Stimulated activated CD4-positive, alpha-beta T cell treated with anti-CD3 and anti-CD28 coated beads, Interleukin-15, amount 100 ng/mL, for 1 hour (primary cell): ENCODE data around the gene SERP1.
"Not testable (repeated sequence)": the region's sequence is repeated elsewhere in the genome, so short reads cannot be mapped to it uniquely, and the experiment has no call there.

Experiments
- DNase-seq, 2 donors: peaks; one replicate each; pipeline ENCODE4 v3.0.0-alpha.2; 2020; ENCODE audit warnings: low read depth in 1 of 2, low spot score in 1 of 2

Gene SERP1

GRCh38 chr3:150540297-150540696 is 6.0 kb downstream of the SERP1 start:
- no peak for DNase-seq

DNA sequence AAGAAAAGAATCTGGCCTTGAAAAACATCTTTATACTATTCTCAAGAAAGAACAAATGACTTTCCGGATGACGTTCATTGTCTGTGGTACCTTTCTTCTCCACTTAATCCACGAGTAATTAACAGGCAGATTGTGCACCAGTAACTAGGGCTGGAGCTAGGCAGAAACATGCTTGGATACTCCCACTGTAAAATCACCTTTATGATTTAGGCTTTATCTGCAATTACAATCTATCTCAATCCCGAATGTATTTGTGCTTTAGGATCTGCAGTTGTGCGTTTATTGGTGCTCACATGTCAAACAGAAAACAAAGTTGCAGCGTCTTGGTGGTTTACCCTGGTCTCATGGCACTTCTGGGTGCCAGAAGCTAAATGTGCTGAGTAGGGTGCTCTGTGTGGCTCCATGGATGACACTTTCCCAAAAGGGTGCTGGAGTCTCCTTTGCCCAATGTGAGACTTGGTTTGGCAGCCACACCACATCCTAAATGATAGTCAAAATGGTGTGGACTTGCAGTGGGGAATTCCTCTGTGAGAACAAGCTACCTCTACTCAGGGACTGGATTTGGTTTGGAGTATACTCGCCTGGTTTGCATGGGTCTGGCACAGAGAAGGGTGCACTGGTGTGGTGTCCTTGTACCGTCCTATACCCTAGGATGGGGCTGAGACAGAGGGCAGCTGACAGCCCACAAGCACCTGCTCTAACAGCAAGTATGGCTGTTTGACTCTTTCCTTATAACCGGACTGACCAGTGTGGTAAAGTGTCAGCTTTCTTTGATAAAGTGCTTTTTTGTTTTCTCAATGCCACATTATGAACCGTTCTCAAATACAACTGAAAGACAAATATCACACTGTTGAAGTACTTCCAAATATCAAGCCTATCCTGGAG is 7.7 kb downstream of the SERP1 start:
- no peak for DNase-seq

GRCh38 chr3:150535204-150535603 is 11.1 kb downstream of the SERP1 start:
- no peak for DNase-seq

DNA sequence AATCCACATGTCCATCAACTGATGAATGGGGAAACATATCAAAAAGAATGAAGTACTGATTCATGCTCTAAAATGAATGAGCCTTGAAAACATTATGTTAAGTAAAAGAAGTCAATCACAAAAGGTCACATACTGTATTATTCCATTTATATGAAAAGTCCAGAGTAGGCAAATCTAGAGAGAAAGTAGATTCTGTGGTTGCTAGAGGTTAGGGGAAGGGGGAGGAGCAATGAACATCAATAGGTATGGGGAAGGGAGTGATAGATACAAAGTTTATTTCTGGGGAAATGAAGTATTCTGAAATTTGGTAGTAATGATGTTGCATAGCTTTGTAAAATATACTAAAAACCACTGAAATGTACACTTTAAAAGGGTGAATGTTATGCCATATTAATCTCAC is 14.5 kb downstream of the SERP1 start:
- DNase-seq: no peak

- DNase-seq: no peak
Measured at GRCh38 chr3:150528354-150528797, 17.9 kb downstream of the SERP1 start.

- no peak for DNase-seq
Measured at GRCh38 chr3:150527464-150528255, 18.6 kb downstream of the SERP1 start.

DNA sequence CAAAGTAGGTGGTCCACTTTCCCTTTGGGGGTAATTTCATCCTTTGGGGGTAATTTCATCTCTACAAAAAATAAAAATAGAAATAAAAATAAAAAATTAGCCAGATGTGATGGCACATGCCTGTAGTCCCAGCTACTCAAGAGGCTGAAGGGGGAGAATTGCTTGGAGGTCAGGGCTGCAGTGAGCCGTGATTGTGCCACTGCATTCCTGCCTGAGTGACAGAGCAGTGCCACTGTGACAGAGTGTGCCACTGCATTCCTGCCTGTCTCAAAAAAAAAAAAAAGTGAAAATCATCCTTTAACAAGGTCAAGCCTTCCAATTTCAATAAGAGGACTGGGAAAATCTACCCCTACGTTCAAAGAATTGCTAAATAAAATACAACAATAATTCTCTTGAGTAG is 22.8 kb downstream of the SERP1 start:
- DNase-seq: no peak

DNA sequence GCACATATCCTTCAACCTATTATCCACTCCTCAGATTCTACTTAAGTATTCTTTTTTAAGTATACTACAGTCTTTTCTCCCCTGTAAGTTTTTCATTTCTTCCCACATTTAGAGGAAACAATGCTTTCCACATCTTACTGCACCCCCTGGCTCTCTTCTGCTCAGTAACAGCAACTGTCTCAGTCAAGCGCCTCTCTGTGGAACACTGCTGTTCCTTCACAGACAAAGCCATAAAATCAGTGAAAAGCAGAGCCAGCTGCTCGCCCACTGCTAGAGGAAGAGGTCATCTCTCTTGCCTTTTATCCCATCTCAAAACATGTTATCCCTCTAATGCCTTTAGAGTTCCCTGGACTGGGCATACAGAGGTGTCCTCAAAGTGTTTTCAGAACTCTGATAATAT is 24.8 kb downstream of the SERP1 start:
- no peak for DNase-seq

DNA sequence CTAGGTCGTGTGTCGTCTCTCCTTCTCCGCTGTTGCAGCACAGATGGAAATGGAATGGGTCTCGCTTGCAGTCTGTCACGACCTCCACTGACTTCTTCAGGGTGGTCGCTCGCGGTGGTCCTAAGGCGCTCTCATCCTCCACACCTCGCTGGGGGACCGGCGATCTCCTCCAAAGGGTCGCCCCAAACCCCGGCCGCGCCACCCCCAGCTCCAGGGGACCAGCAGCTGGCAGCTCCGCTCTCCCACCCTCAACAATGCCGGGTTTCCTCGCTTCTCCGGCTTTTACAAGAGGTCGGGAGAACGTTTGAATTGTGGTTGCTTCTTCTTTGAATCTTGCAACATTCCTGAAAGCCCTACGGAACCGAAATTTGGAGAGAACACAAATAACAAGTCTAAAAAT is 25.9 kb downstream of the SERP1 start:
- DNase-seq: no peak

- DNase-seq: no peak
Measured at GRCh38 chr3:150519026-150519425, 27.3 kb downstream of the SERP1 start.

- DNase-seq: no peak
Measured at GRCh38 chr3:150515210-150515609, 31.1 kb downstream of the SERP1 start.

DNA sequence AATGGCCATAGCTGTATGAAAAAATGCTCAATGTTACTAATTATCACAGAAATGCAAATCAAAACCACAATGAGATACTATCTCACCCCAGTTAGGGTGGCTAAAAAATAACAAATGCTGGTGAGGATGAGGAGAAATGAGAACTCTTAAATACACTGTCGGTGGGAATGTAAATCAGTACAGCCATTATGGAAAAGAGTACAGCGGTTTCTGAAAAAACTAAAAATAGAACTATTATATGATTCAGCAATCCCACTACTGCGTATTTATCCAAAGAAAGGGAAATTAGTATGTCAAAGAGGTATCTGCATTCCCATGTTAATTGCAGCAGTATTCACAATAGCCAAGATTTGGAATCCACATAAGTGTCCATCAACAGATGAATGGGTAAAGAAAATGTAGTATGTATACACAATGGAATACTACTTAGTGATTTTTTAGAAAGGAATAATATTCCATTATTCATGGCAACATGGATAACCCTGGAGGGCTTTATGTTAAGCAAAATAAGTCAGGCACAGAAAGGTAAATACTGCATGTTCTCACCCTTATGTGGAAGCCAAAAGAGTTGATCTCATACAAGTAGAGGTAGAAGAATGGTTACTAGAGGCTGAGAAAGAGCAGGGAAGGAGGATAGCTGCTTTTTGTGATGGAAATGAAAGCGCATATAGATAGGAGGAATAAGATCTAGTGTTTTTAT is 35.0 kb downstream of the SERP1 start:
- DNase-seq: no peak

DNA sequence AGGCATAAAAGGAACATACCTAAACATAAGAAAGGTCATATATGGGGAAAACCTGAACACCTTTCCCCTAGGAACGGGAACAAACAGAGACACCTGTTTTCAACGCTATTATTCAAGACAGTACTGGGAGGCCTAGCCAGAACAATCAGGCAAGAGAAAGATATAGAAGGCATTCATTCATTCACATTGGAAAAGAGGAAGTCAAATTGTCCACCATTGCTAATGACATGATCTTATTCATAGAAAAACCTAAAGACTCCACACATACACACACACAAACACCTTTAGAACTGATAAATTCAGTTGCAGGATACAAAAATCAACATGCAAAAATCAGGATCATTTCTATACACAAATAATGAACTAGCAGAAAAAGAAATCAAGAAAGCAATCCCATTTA is 36.5 kb downstream of the SERP1 start:
- no peak for DNase-seq

GRCh38 chr3:150508401-150508800 is 37.9 kb downstream of the SERP1 start:
- no peak for DNase-seq

DNA sequence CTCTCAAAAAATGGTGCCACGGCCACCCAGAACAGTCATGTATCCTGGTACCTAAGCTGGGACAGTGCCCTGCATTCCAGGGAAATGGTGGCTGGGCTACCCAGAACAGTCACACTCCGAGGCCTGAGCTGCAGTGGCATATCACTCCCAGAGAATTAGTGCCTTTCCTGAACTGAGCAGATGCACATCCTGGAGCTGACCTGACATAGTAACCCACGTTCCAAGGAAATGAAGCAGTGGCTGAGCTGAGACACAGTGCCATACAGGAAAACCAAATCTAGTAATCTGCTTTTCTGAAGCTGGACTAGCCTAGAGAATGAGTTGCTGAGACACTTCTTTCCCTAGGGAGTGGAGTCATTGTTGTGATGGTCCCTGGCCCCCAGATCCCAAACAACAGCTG is 41.8 kb downstream of the SERP1 start:
- DNase-seq: no peak

- DNase-seq: no peak
Measured at GRCh38 chr3:150503402-150504099, 42.7 kb downstream of the SERP1 start.

GRCh38 chr3:150500960-150501359 is 45.3 kb downstream of the SERP1 start:
- not testable (repeated sequence) for DNase-seq

- no peak for DNase-seq
Measured at GRCh38 chr3:150497956-150498355, 48.3 kb downstream of the SERP1 start.

DNA sequence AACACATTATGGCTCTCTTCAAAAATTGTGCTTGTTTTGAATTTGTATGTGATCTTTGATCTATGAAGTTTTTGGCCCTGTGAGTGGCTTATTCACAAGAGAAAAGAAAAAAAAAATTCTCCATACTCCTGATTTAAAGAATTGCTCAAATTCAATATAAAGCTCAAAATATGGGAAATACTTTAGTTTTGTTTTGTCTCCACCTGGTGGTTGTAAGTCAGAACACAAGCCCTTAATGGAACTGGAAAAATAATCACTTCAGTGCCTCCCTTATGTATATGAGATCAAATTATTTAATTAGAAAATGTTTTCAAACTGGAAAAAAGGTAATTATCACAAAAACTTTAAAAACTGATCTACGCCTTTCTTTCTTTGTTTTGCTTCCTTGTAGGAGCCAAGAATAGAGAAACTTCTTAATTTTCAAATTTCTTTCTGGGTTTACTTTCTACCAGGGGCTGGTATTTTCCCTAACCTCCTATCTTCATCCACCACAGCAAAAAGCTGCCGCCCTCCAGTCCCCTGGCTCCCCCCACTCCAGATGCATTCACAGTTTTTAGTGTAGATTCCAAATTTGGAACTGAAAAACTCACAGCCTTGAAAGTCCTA is 50.6 kb downstream of the SERP1 start:
- DNase-seq: no peak

DNA sequence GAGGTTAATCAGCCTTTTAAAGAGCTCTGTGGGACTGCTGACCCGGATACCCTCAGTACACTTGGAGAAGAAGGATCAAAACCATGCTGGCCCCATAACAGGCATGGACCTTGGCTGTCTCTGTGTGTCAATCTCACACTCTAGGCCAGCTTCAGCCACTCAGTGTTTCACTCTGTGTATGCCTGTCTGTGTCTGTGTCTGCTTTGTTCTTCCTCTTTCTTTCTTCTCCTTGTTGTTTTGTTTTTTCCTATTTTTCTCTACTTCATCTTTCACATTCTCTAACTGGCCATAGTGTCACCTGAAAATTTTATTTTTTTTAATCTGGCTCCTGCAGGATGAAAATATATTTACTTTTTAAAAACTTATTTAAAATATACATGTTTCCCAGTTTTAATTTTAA is 51.1 kb downstream of the SERP1 start:
- DNase-seq: no peak
